ENCODE measurements around the gene SPINK1.

- no peak for TF ChIP-seq CTCF (conservative IDR thresholded peaks at IDR 0.05; ENCODE audit: low read length)
- TF ChIP-seq EZH2phosphoT487 (IDR thresholded peaks at IDR 0.05; ENCODE audit: borderline replicate concordance), result no peak
Observed at GRCh38 chr5:147836439-147836838, 5.0 kb upstream of the SPINK1 start.

Data from Loucy (cell line).